Forelimb muscle (tissue), 1 donor: ENCODE measurements around the gene COPS9. TPM values are rescaled to one million over a fixed set of nuclear protein-coding genes. Genes with fewer than 3 reads are reported as not detected.

ENCODE experiments used
- DNase-seq: peaks from one replicate; pipeline ENCODE4 v3.0.0-alpha.2; 2013; ENCODE audit warnings: low read depth
- polyA plus RNA-seq: library from polyadenylated mRNA; unstranded; fragments of 120-200 nt; gene quantifications from one replicate; pipeline ENCODE4 v1.2.1, GENCODE V29; 2013; ENCODE audit not compliant: insufficient read length

The COPS9 gene
- polyA plus RNA-seq, 1 donor = 83.8 TPM

- no peak for DNase-seq
These were observed 30.1 kb upstream of the COPS9 start for GRCh38 chr2:240166191-240166590.

- no peak for DNase-seq
These were observed 29.6 kb upstream of the COPS9 start for GRCh38 chr2:240165661-240166060.

- no peak for DNase-seq
These were observed 28.9 kb upstream of the COPS9 start for GRCh38 chr2:240165034-240165433.

GRCh38 chr2:240164586-240164985, 28.5 kb upstream of the COPS9 start:
- DNase-seq = no peak

GRCh38 chr2:240163844-240164574, 27.9 kb upstream of the COPS9 start:
- DNase-seq = no peak

GRCh38 chr2:240162939-240163714, 27.0 kb upstream of the COPS9 start:
- DNase-seq = no peak

- DNase-seq = no peak
These were observed 26.4 kb upstream of the COPS9 start for GRCh38 chr2:240162531-240162930.

GRCh38 chr2:240162032-240162431, 25.9 kb upstream of the COPS9 start:
- DNase-seq = no peak

GRCh38 chr2:240161087-240161750, 25.1 kb upstream of the COPS9 start:
- DNase-seq = no peak

- DNase-seq = no peak
These were observed 24.4 kb upstream of the COPS9 start for GRCh38 chr2:240160291-240161086.

GRCh38 chr2:240159251-240159839, 23.2 kb upstream of the COPS9 start:
- no peak for DNase-seq

GRCh38 chr2:240157147-240157470, 21.0 kb upstream of the COPS9 start:
- DNase-seq = no peak

- no peak for DNase-seq
These were observed 20.5 kb upstream of the COPS9 start for GRCh38 chr2:240156435-240157146.

- DNase-seq = no peak
These were observed 19.8 kb upstream of the COPS9 start for GRCh38 chr2:240155745-240156390.

- DNase-seq = no peak
These were observed 19.1 kb upstream of the COPS9 start for GRCh38 chr2:240155048-240155744.

GRCh38 chr2:240154606-240155005, 18.5 kb upstream of the COPS9 start:
- no peak for DNase-seq

GRCh38 chr2:240153418-240153817, 17.3 kb upstream of the COPS9 start:
- no peak for DNase-seq

- DNase-seq = no peak
These were observed 15.4 kb upstream of the COPS9 start for GRCh38 chr2:240151477-240152031.
